ENCODE results near the gene PRR12. TPM values are rescaled to one million over a fixed set of nuclear protein-coding genes. Genes with fewer than 3 reads are reported as not detected.

PRR12 gene
- total RNA-seq, 4 donors from 2014 or later, result 11.6 to 32.7 (median 18.1) TPM

GRCh38 chr19:49553451-49554271 is 37.3 kb upstream of the PRR12 start:
- Histone ChIP-seq H3K27me3 (no peaks in the 10 kb centered on the region), H3K4me1 (peaks cover 0 to 23% (median 6%) of the 10 kb centered on the region in 4 donors), H3K36me3 (peaks cover 0 to 46% (median 21%) of the 10 kb centered on the region in 3 donors), H3K27ac (peak overlapping the region in 3 of 4 donors; percentile 18 to 66 (median 41)), H3K9me3 (no peaks in the 10 kb centered on the region), H3K4me3 (no peak overlapping the region)
- 64 to 72% methylated on average over 10 of the region's 10 CpGs for WGBS, 2 donors
- no peak for DNase-seq (ENCODE audit: low spot score in 2 of 2)
- TF ChIP-seq, protein P1, sequence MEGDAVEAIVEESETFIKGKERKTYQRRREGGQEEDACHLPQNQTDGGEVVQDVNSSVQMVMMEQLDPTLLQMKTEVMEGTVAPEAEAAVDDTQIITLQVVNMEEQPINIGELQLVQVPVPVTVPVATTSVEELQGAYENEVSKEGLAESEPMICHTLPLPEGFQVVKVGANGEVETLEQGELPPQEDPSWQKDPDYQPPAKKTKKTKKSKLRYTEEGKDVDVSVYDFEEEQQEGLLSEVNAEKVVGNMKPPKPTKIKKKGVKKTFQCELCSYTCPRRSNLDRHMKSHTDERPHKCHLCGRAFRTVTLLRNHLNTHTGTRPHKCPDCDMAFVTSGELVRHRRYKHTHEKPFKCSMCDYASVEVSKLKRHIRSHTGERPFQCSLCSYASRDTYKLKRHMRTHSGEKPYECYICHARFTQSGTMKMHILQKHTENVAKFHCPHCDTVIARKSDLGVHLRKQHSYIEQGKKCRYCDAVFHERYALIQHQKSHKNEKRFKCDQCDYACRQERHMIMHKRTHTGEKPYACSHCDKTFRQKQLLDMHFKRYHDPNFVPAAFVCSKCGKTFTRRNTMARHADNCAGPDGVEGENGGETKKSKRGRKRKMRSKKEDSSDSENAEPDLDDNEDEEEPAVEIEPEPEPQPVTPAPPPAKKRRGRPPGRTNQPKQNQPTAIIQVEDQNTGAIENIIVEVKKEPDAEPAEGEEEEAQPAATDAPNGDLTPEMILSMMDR (IDR thresholded peaks at IDR 0.05), result no peak
- peak in 1 of 2 donors; percentile 19 for TF ChIP-seq EP300 (IDR thresholded peaks at IDR 0.05)

DNA sequence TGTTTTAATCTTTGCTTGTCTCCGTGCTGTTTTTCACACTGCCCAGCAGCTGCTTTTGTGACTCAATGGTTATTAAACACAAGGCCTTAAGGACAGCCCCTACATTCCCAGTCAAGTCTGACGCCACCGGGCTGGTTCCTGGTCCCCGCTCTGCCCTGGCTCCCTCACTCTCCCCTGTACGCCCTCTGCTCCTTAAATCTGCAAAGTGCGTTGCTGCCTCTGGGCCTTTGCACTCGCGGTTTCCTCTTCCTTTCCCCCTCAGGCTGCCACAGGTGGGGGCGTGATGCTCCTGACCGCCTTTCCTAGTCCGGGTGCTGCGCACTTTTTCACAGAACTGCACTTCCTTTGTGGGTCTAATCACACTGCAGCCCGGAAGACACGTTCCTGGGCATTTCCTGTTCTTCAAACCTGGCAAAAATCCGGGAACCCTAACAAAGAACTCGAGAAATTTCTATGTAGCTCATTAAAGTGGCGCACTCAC is 36.2 kb upstream of the PRR12 start:
- H3K27ac ChIP-seq, result peak overlapping the region in 3 of 4 donors; percentile 28 to 66 (median 41)
- 74 to 82% methylated on average over 17 of the region's 17 CpGs for WGBS, 2 donors

DNA sequence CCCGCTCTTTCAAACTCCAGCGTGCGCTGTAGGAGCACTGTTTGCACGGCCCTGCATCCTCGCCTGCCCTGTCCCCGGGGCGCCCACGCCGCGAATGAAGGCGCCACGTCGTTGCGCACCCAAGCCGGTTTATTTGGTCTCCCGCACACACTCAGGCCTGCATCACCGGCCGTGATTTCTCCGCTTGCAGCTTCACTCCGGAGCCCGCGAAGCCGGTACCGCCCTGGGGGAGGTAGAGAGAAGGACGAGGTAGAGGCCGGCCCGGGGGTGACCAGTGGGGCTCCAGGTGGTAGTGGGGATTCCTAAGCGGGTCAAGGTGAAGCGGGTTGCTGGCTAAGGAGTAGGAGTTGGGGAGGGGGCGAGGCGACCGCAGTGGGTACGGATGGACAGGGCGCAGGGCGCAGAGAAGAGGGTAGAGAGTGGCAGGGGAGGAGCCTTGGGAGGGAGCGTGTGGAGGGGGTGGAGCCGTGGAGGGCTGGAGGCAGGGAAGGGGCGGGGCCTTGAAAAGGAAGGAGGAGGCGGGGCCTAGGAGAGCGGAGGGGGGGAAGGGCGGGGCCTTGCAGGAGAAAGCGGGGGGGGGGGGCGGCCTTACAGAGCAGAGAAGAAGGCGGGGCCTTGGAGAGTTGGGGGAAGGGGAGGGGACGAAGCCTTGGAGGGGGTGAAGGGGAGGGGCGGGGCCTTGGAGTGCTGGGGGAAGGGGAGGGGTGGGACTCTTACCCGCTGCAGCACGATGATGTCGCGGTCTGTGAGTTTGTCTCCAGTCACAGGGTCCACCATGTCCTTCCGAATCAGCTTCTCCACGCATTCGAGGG is 35.2 kb upstream of the PRR12 start:
- peak; percentile 62 to 77 for DNase-seq (ENCODE audit: low spot score in 2 of 2)
- TF ChIP-seq, protein P1 (IDR thresholded peaks at IDR 0.05), result no peak
- no peak for TF ChIP-seq EP300 (IDR thresholded peaks at IDR 0.05)
- no peak for TF ChIP-seq POLR2A (IDR thresholded peaks at IDR 0.05)
- 85 to 91% methylated on average over 41 to 49 of the region's 53 CpGs for WGBS, 2 donors
- peaks cover 0 to 66% (median 22%) of the 10 kb centered on the region in 3 donors for H3K36me3 ChIP-seq
- H3K27me3 ChIP-seq, result no peaks in the 10 kb centered on the region
- H3K4me1 ChIP-seq, result peaks cover 0 to 37% (median 14%) of the 10 kb centered on the region in 4 donors
- no peaks in the 10 kb centered on the region for H3K9me3 ChIP-seq
- peak overlapping the region in 3 of 4 donors; percentile 36 to 65 (median 56) for H3K27ac ChIP-seq
- no peak overlapping the region for H3K4me3 ChIP-seq

More for the DNA sequence above, 36.2 kb upstream of the PRR12 start:
- Histone ChIP-seq H3K36me3 (peaks cover 0 to 57% (median 22%) of the 10 kb centered on the region in 3 donors), H3K9me3 (no peaks in the 10 kb centered on the region), H3K4me3 (no peak overlapping the region), H3K4me1 (peaks cover 0 to 27% (median 9%) of the 10 kb centered on the region in 4 donors), H3K27me3 (no peaks in the 10 kb centered on the region)
- TF ChIP-seq, protein P1 (IDR thresholded peaks at IDR 0.05), result no peak
- TF ChIP-seq POLR2A (IDR thresholded peaks at IDR 0.05) (no peak), EP300 (IDR thresholded peaks at IDR 0.05) (peak; percentile 36 to 60)
- no peak for DNase-seq (ENCODE audit: low spot score in 2 of 2)

DNA sequence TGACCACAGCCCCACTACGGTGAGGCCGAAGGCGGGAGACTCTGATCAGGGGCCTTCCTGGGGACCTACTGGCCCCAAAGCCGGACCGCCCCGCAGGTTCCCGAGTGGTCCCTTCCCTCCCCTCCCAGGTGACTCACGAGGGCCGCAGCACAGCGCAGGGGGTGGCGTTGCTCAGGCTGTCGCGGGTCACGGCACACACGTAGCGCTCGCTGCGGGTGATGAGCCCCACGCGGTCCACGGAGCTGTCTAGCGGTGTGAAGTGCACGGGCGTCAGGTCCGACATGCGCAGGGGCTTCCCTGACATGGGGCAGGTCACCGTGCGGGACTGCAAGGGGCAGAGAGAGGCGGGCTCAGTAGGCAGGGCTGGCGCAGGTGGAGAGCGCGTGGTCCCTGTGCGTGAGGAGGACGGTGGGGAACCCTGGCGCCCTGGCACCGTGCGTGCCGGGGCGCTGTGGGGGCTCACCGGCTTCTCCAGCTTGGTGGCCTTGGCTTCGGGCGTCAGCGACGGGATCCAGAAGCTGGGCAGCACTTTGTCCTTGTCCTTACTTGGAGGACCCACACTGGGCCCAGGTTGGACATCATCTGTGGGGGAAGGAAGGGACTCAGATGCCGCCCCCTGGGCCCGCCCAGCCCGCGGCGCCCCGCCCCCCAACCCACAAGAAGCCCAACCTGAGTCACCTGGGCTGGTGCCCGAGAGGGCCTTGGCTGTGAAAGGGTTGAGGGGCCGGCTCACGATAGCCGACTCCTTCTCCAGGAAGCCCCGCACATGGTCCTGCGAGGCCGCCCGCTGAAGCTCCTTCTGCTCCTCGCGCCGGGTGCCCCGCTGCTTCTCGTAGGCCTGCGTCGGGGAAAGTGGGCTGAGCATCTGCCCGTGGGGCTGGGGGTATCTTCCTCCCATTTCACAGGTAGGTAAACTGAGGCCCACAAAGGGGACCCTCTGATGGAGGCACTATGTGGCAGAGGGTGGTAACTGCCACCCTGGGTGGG is 34.3 kb upstream of the PRR12 start:
- H3K4me1 ChIP-seq, result peaks cover 0 to 45% (median 17%) of the 10 kb centered on the region in 4 donors
- TF ChIP-seq EP300 (IDR thresholded peaks at IDR 0.05) (no peak), POLR2A (IDR thresholded peaks at IDR 0.05) (no peak)
- TF ChIP-seq, protein P1 (IDR thresholded peaks at IDR 0.05), result no peak
- H3K27me3 ChIP-seq, result no peaks in the 10 kb centered on the region
- no peaks in the 10 kb centered on the region for H3K9me3 ChIP-seq
- WGBS, 2 donors, result 81 to 82% methylated on average over 45 to 59 of the region's 66 CpGs
- peak overlapping the region in 2 of 4 donors; percentile 56 to 65 for H3K27ac ChIP-seq
- peaks cover 0 to 66% (median 22%) of the 10 kb centered on the region in 3 donors for H3K36me3 ChIP-seq
- no peak for DNase-seq (ENCODE audit: low spot score in 2 of 2)
- no peak overlapping the region for H3K4me3 ChIP-seq

All from tibial nerve (tissue), 4 donors.